DMS153 treated with DMSO at 0.1 percent for 48 hours (cell line): Measurements from ENCODE around the gene DCLK1.
"Not testable (repeated sequence)": the region's sequence is repeated elsewhere in the genome, so short reads cannot be mapped to it uniquely, and the experiment has no call there.

ENCODE experiments used
- DNase-seq: peaks from one replicate; lab custom pipeline; 2025; ENCODE audit not compliant: unreplicated experiment; lab: John Stamatoyannopoulos, UW

DCLK1 gene

DNA sequence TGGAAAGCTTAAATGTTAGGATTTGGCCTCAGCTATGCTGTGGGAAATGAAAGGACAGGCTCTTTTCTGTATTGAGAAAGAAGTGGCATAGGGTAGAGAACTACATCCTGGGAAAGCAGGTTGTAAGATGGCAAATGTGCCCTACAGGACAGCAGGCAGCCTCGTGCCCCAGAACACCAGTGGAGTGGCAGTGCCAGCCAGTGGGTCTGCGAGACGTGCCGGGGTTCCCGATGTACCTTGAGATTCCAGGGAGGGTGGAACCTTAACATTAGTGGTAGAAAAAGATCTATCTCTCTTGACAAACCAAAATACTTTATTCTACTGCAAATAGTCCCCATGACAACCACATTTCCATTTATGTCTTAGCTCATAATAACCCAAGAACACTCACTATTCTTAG is 42.7 kb downstream of the DCLK1 start:
- DNase-seq = no peak

DNA sequence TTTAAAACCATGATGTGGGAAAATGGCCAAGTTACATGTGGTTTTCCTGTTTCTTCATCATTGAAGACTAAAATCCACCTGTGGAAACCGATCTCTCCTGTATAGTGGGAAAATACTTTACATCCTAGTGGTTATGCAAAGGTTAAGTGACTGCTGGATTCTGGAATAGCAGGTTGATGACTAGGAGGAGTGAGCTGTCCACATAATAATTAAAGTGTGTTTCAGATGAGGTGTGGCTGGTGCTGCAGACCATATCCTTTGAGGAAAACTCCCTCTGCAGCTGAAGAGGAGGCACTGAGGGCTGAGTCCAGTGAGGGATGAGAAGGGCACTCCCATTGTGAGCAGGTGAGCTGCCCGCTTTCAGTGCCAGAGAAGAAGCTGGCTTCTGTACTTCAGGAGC is 43.2 kb downstream of the DCLK1 start:
- no peak for DNase-seq

DNA sequence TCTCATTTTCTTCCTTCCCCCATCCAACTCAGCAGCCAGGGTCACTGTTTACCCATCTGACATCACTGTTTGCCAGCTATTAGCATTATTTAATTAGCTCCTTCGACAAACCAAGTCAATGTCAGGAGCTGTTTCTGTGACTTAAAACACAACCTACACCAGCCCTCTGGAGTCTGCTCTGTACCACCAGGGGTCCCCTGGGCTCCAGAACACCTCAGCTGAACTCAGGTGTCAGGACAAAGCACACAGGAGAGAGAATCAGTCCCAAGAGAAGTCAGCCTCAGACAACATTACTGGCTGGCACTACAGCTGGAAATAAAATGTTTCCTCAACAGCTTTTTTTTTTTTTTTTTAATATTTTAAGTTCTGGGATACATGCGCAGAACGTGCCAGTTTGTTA is 45.1 kb downstream of the DCLK1 start:
- DNase-seq = no peak

DNA sequence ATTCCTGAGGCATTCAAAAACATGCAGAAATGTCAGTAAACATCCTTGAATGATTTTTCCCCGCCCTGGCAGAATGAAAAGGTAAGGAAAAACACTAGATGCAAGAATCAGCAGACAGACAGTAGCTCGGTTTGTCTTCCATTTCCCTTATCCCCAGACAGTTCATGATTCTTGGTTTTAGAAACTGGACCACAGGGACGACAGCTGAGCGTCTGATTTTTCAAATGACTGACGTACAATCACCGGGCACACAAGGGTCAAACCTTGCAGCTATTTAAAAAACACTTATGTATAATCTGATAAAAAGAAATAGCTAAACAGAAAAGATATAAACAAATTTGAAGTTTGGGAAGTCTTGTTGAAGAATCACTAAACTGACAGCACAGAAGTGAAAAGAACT is 47.1 kb downstream of the DCLK1 start:
- DNase-seq = no peak

DNA sequence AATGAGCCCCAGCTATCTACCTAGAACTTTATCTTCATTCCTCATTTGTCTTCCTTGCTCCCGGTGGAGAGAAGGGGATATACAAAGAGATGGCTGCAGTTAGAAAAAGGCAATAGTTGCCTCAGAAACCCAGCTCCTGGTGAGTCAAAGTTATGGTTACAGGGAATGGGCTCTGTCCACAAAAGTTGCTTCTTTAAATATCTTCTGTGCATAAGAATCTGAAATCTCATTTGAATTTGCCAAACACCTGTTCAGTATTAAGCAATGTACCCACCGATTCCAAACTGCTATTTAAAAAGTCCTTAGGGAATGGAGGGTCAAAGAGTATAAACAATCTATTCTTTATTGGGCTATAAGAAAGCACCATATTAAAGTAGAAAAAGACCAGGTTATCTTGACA is 48.4 kb downstream of the DCLK1 start:
- no peak for DNase-seq

DNA sequence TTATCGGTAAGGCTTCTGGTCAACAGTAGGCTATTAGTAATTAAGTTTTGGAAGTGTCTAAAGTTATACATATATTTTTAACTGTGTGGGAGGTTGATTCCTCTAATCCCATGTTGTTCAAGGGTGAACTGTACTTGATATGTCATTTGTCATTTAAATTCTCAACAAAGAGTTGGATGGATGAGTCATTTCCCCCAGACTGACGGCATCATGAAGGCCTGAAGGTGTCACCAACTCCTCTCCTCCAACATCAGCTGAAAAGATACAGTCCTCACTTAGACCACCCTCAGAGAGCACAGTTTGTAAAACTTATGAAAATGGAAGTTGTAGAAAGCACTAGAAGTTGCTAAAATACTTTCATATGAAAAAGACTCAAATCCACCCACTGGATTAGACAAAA is 48.8 kb downstream of the DCLK1 start:
- no peak for DNase-seq

DNA sequence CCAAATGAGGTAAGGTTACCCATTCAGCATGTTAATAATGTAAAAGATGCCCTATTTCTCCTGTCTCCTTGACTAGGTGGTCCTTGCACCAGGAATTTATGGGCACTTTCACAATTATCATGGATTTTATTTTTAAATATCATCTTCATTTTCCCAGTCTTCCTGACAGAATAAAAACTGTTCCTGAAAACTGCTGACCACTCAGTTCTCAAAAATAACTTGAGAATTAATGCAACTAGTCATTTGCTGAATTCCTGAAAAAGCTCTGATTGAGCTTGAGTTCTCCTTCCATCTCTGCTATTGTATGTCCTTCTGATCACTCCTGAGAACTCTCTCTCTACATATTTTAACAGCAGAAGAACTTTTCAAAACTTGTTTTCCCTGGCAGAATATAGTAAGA is 55.0 kb downstream of the DCLK1 start:
- DNase-seq = no peak

DNA sequence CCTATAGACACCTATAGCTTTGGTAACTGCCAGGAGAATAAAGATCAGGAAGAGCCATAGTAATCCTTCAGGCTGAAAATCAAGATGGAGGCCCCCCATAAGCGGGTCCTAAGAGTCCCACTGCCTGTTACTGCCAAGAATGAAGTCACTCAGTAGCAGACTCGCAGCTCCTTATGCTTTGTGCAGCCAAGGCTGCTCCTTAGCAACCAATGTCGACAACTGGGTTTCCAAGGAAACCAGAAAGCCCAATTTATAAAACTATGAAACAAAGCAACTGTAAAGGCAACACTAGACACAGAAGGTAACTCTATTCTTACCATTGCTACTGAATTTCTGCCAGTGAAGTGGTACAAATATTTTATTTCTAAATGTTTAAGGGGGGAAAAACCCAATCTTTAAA is 56.5 kb downstream of the DCLK1 start:
- DNase-seq = no peak

DNA sequence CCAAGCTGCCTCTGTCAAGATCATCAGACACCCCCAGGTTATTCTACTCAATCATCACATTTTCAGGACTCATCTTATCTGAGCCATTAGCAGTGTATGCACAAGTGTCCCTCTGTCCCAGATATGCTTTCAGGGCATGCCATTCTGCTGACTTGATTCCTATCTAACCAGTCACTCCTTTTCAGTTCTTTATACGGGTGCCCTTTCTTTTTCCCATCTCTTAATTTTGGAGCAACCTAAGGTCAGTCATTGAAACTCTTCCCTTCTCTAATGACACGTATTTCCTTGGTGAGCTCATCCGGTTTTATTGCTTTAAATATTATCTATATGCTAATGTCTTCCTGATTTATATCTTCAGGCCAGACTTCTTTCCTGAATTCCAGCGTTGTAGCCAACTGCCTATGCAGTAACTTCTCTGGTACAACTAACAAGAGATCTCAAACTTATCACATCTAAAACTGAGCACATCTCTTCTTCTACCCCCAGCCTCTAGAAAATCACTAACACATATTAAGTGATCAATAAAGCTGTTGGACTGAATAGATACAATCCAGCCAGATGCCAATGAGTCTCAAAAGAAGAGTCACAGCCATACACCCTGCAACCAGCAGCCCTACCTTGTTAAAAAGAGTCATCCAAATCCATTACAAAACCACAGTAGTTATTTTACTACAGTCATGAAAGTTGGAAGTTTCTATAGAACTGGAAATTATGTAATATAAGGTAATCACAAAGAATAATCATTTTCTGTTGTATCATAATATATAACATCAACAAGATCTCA is 58.8 kb downstream of the DCLK1 start:
- DNase-seq = no peak

DNA sequence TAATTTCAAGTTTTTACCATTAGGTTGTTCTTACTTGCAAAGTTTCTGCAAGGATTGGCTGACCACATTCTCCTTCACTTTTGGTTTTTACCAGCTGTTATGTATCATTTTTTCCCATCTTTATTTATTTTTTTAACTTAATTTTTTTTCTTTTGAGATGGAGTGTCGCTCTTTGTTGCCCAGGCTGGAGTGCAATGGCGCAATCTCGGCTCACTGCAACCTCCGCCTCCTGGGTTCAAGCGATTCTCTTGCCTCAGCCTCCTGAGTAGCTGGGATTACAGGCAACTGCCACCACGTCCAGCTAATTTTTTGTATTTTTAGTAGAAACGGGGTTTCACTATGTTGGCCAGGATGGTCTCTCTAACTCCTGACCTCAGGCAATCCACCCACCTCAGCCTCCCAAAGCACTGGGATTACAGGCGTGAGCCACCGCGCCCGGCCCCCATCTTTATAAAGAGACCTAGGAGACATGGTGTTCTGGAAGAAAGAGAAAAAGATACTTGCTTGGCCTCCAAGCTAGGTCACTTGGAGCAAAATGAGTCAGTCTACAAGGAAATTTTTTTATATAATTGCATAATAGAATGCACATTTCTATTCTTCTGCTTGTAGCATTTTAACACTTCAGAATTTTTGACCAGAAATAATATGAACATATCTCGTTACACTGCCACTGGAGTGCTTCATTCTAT is 60.5 kb downstream of the DCLK1 start:
- not testable (repeated sequence) for DNase-seq

DNA sequence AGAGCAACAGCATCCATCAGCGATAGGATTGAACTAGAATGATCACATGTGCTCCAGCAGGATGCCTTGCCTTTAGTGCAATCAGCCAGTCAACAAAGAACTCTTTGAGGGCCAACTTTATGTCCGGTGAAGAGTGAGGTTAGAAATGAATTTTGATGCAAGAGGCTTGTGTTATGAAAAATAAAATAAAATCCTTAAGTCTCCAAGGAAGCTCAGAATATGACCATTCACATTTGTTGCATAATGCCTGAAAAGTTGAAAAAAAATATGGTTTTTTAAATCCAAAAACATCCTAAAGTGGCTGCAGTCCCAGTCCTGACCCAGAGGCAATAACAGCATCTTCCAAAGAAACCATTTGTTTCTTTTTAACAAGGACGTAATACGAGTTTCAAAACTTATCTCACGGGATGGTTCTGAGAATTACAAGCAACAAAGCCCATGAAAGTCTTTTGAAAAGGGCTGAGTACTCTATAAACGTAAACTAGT is 61.3 kb downstream of the DCLK1 start:
- DNase-seq = no peak

DNA sequence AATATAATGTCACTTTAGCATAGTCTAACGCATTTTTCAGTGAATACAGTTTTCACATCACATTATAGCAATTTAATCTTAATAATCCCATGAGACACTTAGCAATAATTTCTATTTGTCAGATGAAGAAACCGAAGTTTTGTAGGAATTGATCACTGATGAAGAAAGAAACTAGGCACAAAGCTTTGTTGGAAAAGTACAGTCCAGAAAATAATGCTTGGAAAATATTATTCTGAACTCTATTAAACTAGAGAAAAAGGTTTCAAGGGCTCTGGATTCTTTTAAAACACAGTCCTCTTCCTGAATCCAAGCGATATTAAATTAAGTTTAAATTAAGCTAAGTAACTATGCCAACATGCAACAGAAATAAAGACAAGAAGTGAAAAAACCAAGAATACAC is 62.2 kb downstream of the DCLK1 start:
- no peak for DNase-seq

DNA sequence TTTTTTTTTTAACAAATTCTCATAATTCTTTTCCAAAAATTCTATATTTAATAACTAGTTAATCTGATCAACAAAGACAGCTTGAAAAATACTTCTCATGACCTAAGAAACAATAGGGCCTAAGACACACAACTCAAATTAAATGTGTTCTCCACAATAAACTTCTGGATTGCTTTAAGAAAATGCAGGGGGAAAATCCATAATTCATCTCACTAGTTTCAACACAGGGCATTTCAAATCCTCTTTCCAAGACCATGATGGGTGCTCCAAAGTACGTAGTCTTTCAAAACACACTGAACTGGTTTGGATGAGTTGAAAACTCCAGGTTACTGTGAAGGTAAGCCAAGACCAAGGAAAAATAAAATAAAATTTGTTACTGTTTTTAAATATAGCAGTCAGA is 62.6 kb downstream of the DCLK1 start:
- DNase-seq = no peak

DNA sequence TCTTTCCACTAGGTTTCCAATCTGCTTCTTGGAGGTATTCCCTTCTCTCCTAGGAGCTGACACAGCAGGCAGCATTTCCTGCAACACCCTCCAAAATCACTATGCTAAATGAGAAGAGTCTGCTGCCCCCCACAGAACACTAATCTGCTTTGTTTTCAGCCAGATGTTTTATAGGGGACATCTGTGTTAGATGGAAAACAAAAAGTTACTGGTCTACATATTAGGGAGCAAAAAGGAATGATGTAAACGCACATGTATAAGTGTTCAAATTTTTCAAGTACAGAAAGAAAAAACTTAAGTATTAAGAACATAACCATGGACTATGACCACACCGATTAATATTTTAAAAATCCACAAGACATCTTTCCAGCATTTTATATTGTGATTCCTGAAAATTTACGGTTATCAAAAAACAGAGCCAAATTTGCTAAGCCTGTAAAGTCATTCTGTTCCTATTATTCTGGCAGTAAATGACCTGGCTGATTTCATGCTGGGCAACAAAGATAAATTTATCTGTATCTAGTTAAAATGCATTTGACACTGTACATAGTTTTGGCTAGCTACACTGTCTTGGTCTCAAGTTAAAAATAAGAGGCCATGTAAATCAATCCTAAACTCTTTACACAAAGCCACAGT is 63.3 kb downstream of the DCLK1 start:
- DNase-seq = no peak

DNA sequence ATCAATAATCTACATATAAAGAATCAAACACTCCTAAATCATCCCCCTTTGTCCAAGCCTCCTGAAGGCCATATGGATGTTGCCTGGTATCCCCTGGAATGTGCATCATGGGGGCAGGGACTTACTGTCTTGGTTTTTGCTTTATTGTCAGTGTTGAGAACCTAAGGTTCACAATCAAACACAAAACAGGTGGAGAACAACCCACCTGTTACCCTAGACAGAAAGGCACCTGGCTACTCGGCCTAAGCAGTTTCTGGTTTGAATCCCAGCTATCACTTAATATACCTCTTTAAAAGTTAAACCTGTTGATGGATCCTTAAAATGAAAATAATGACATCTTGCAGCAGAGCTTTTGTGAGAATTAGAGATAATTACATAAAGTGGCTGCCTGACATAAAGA is 68.9 kb downstream of the DCLK1 start:
- DNase-seq = no peak

DNA sequence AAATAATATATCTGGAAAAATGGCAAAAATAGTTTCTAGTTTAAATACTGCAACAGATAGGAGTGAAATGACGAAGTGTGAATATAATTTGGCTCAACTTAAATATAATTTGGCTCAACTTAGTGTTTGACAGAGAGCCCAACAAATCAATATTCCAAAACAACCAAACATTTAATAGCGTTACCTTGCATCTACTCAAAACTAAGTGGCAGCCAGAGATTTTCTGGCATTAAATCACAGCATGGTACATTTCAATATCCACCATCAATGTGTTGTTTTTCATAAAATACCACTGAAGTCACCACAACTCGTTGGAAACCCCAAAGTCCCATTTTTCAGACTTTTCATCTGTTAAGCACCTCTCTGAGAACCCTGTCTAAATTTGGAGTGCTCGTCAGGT is 69.6 kb downstream of the DCLK1 start:
- no peak for DNase-seq

DNA sequence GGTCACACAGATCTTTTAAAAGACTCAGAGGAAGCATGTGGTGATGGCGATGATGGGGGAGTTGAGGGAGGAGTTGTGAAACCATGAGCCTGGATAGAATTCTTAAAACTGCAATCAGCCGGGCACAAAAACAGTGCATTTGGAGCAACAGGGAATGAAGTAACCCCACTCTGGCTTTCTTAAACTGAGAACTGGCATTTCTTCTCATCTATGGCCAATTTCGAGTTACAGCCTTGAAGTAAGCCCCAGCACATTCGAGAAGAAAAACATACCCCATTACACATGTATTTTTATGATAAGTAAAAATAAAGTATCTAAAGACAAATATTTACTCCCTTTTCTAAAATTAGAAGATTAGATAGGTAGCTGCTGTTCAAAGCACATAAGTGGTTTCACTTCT is 70.1 kb downstream of the DCLK1 start:
- no peak for DNase-seq

DNA sequence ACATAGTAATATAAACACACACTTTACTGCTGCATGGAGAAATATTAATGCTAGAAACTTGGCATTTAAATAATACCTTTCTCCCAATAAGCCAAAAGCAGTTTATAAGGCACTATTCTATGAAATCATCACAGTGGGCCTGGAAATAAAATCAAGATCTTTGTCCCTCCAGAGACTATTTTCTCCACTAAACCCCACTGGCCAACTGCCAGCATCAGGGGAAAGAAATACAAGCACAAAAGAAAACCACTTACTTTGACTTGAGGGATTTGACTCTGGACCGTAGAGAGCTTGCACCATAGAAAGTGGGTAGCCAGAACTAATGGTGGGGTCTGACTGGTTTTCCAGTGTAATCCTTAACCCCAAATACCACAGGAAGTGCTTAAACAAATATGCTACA is 71.9 kb downstream of the DCLK1 start:
- DNase-seq = no peak

DNA sequence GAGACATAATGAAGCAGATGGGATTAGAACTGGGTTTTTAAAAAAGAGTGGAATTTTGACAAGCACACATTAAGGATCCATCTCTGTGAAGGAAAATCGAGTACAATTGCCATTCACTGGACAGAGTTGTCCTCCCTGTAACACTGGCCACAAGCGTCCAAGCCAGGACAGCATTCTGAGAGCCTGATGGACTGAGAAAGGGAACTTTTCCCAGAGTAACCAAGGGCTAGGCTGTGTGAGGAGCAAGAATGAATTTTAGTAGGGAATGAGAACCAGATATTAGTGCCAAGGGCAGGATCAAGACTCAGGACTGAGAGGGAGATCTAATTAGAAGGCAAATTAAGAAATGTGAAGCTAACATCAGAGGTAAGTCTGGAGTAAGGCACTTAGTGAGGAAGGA is 73.1 kb downstream of the DCLK1 start:
- no peak for DNase-seq

DNA sequence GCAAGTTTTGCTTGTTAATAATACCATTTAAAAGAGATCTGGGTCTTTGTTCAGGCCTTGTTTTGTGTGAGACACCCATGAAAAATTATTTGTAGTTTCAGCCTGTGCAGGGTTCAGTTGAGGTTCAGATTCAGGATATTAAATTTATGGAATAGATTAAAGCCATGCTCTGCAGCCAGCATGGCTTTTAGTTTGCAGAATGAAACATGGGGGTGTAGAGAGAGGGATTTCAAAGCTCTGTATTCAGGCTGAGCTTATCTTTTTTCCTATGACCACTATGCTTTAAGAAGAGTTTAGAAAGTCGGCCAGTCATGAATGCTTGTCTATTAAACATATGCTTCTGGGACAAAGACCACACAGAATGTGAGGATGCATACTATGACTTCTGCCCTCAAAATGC is 73.6 kb downstream of the DCLK1 start:
- DNase-seq = no peak

DNA sequence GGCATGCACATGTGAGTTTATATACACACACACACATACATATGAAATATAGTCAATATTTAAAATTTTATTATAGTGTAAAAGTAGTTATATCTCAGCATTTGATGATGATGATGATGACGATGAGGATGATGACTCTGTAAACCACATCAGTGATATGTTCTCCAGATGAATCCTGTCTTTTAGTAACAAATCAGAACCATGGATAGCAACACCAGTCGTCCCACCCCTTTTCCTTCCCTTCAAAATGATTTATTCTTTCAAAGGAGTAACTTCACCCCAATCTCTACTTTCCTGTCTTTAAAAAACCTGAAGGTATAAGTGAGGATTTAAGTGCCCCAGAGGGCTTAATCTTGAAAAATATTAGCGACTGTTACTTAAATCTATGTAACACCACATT is 74.1 kb downstream of the DCLK1 start:
- no peak for DNase-seq

DNA sequence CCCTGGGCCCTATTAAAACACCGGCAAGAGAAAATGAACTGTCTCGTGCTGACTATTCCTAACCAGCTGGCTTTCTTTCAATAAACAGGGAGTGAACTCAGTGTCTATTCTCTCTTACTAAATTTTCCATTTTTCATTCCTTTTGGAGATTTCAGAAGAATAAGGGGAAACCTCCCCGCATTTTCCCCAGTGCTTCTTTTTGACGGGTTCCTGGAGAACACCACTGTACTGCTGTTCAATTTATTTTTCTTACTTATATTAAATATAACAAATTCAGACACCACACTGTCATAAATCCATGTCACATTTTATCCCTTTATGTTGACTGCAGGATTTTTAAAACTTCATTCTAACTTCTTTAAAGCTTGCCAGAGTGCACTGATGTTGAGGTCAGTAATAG is 75.8 kb downstream of the DCLK1 start:
- DNase-seq = no peak
